HL-60/S4 (cell line): ENCODE data around the gene HCAR3.
"Not testable (repeated sequence)": the region's sequence is repeated elsewhere in the genome, so short reads cannot be mapped to it uniquely, and the experiment has no call there.

Experiments
- in situ Hi-C: fragments of 300-500 bp; cut with MboI; formaldehyde crosslinking; loops from 2 replicates; pipeline ENCODE4 v1.14.3; 2022; ENCODE audit warnings: low sequenced_read_pairs

HCAR3 gene

DNA sequence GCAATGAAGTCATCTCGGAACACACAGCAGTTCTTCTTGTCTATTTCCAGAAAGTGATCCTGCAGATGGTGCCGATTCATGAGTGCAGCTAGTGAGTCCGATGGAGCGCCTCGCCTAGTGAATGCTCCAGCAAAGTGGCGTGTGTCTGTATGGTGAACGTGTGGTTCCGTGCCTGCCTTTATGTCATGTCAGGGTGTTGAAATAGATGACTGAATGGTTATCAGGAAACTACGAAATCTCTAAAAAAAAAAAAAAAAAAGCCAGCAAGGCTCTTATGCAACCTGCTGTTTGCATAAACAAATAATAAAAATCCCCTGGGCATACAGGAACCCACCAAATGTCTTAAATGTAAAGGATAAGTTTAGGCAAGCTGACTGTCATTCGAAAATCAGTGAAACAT lies at the start of gene HCAR3:
TSS of gene HCAR3 (minus strand) at position 154 of the 400 bp plus-strand sequence. CDS start at position 80, 74 bp downstream.
- in situ Hi-C loops, result not testable (repeated sequence)

- in situ Hi-C loops, result no loop called here
Measured at GRCh38 chr12:122757568-122757967, 41.0 kb upstream of the HCAR3 start.

- in situ Hi-C loops, result loop anchor here (5.0 kb wide), 1 partner anchor 112 kb away; no protein-coding TSS in a partner anchor
Measured at GRCh38 chr12:122754790-122755189, 38.2 kb upstream of the HCAR3 start.

- in situ Hi-C loops, result loop anchor here (5.0 kb wide), 1 partner anchor 111 kb away; no protein-coding TSS in a partner anchor
Measured at GRCh38 chr12:122753319-122753650, 36.7 kb upstream of the HCAR3 start.

DNA sequence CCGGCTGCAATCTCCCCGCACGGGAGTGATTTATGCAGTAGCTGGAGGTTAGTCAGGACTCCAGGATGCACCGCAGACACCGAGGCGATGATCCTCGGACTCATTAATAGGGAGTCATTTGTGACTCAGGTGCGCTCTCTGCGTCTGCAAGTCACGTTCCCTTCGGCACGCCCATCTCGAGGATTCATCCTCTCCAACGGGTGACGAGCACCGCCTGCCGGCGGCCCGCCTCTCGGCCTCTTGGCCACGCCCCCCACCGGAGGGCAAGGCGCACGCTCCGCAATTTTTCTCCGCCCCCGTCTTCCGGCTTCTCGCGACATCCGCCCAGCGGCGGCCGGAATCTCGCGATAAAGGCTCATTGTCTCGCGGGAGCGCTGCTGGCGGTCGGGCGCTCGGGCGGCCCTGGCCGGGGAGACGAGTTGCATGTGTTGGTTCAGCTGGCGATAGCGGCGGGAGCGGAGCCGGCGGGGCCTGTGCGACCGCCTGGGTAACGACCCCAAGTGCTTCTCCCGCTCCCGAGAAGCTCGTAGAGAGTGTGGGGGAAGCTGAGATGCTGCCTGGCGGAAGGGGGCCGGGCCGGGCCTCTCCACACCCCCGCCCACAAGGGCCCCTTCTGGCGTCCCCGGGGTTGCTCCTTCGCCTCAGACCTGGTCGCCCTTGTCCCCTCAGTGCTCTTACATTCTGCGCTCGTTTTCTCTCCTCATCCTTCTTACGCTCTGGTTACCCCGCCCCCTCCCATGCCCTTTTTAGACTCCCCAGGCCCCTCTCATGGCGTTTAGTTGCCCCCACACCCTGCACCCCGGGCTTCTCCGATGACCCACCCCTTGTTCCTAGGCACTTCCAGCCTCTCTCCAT lies 36.1 kb upstream of the HCAR3 start, which contains the start of gene DENR:
TSS of gene DENR (plus strand) at position 361 of the 855 bp plus-strand sequence. CDS start 878 bp downstream, outside the sequence.
- in situ Hi-C loops, result loop anchor here (5.0 kb wide), 1 partner anchor 110 kb away; no protein-coding TSS in a partner anchor

GRCh38 chr12:122750781-122751515 lies 34.3 kb upstream of the HCAR3 start:
- in situ Hi-C loops, result loop anchor here (5.0 kb wide), 1 partner anchor 109 kb away; no protein-coding TSS in a partner anchor

- in situ Hi-C loops, result loop anchor here (5.0 kb wide), 1 partner anchor 107 kb away; no protein-coding TSS in a partner anchor
Measured at GRCh38 chr12:122749569-122750332, 33.1 kb upstream of the HCAR3 start.

DNA sequence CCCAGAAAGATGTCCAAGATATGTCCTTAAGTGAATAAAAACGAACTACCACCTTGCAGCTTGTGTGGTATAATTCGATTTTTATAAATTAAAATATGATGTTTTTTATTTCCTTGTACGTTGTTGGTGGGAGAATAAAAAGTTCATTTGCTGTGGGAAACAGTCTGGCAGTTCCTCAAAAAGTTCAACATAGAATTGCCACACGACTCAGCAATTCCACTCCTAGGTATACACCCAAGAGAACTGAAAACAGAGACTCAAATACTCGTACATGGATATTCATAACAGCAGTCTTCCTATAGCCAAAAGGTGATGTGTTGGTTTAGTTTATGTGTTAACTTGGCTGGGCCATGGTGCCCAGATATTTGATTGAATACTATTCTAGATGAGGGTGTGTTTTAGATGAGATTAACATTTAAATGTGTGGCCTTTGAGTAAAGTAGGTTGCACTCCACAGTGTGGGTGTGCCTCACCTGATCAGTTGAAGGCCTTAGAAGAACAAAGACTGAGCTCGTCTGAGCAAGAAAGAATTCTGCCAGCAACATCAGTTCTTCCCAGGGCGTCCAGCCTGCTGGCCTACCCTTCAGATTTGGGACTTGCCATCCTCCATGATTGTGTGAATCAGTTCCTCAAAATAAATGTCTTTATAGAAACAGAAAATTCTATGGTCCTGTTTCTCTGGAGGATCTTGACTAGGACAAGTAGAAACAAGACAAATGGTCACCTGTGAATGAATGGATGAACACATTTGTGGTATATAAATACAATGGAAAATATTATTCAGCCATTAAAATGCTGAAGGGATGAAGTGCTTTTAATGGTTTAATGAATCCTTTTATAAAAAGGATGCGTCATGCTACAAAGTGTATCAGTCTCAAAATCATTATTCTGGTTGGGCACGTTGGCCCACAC lies 30.9 kb upstream of the HCAR3 start:
- in situ Hi-C loops, result no loop called here

DNA sequence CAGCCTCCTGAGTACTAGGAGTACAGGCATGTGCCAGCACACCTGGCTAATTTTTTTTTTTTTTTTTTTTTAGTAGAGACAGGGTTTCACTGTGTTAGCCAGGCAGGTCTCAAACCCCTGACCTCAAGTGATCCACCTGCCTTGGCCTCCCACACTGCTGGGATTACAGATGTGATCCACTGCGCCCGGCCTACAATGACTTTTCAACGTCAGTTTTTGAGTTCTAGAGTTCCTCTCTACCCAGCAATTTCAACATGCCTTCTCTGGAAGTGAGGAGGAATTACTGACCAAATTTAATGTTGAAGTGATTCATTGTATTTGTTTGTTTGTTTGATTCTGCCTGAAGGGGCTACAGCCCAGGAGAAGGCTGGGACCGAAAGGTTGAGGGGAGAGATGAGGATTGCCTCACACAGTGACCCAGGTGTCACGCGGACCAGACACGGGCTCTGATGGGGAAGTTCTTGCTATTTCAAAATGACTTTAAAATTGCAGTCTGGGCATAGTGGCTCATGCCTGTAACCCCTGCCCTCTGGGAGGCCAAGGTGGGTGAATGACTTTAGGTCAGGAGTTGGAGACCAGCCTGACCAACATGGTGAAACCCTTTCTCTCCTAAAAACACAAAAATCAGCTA lies 27.4 kb upstream of the HCAR3 start:
- in situ Hi-C loops, result no loop called here

- in situ Hi-C loops, result no loop called here
Measured at GRCh38 chr12:122740351-122740750, 23.7 kb upstream of the HCAR3 start.

- in situ Hi-C loops, result no loop called here
Measured at GRCh38 chr12:122738571-122738970, 22.0 kb upstream of the HCAR3 start.

DNA sequence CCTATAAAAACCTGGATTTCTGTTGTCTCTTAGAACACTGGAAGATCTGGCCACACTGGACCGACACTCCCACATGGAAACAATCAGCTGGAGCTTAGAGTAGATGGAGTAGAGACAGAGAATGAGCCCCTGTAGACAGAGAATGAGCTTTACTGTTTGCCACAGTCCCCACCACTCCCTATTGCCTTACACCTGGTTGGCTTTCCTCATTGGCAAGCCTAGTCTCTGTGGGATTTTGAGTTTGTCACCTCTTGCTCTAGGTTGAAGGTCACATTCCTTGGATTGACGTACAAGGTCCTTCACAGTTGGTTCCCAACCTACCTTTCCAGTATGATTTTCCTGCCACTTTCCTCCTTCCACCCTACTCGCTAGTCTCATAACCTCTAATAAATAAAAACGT lies 16.0 kb upstream of the HCAR3 start:
- in situ Hi-C loops, result no loop called here

DNA sequence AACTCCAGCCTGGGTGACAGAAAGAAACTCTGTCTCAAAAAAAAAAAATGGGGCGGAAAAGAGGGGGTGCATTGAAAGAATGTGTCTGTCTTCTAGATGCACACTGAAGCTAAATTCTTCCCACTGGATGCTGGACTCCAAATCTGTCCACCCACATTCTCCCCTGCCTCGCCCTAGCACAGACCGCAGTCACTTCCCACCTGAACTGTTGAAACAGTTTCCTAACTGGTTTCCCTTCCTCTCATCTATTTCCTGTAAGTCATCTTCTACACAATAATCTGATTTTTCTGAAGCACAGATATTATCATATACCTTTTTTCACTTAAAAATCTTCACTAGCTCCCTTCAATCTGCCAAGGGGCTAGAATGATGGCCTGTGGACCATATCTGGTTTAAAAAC lies 15.6 kb upstream of the HCAR3 start:
- in situ Hi-C loops, result no loop called here

DNA sequence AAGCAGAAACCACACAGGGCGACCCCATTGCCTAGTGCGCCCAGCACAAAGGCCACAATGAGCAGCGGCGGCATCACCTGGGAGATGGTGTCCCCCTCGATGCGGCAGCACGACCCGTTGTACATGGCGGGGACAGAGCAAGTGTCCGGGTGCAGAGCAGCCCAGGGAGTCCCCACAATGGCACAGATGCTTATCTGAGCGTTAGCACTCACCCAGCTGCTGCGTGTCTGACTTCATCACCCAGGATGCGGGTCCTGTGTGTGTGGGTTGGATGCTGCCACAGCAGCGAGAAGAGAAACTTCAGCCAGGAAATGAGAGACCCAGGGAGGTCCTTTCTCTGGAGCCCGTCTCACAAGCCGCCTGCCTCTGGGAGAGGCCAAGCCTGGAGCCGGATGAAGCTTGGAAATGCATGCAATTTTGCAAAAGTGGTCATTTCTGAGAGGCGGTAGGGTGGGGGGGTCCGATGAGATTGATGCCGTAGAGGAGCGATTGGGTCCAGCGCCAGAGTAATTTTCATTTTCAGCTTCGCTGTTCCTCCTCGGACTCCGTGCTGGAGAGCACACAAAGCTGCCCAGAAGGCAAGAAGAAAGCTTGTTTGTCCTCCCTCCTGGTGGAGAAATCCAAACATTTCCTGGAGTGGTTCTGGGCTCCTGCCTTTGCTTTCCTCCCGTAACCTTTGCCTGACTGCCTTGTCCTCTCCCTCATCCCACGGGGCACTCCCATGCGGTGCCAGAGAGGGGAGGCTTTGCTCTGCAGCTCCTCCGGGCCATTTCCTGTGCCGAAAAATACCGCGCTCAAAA lies 13.8 kb upstream of the HCAR3 start, which contains the start of gene HCAR1:
TSS of gene HCAR1 (minus strand) at position 630 of the 800 bp plus-strand sequence. CDS start at position 125, 505 bp downstream.
- in situ Hi-C loops, result no loop called here

DNA sequence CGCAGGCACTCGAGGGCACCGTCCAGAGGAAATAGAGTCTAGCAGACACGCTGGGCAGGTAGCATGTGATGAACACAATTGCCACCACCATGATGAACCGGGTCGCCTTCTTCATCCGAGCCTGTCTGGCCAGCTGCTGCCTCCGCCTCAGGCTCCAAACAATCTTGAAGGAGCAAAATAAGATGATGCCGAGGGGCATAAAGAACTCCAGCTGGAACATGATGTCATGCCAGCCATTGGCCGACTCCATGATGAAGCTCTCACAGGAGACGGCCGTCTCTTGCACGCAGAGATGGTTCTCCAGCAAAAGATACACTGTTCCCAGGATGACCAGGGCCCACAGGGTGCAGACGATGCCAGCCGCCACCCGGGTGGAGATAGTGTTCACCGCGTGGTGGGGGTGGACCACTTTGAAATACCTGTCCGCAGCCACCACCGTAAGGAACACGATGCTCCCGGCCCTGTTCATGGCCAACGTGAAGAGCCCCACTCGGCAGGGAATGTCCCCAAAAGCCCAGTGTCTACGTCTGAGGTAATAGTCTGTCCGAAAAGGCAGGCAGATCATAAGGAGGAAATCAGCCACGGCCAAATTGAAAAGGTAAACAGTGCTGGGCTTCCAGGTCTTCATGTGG lies 13.1 kb upstream of the HCAR3 start:
- in situ Hi-C loops, result no loop called here

DNA sequence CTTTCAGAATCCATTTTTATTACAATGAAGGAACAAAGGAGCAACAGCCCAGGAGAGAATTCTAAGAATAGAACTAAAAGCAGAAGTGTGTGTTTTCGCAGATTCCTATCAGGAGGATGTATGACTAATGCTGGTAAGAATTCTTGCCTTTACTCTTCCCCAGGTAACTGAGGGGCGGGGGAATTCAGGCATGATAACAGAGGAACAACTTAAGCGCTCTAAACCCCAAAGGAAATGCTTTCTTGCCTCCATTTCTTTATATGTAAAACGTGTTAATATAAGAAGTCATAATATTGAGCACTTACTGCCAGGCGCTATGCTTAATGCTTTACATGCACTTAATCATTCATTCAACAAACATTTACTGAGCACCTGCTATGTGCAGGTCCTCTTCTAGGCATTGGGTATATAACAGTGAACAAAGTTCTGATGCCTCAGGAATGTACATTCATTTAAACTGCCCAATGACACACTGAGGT lies 9.5 kb upstream of the HCAR3 start:
- in situ Hi-C loops, result no loop called here

- in situ Hi-C loops, result no loop called here
Measured at GRCh38 chr12:122725452-122726079, 9.0 kb upstream of the HCAR3 start.
